ENCODE data around the gene SLC43A1. TPM values are rescaled to one million over a fixed set of nuclear protein-coding genes. Genes with fewer than 3 reads are reported as not detected.

Gene SLC43A1
- total RNA-seq, 1 donor from 2014 or later: 5.2 TPM

GRCh38 chr11:57512646-57513451 lies 2.7 kb downstream of the SLC43A1 start:
- H3K9me3 Mint-ChIP-seq (ENCODE audit: unreplicated experiment): peaks cover 2% of the 10 kb centered on the region
- H3K36me3 Mint-ChIP-seq (ENCODE audit: unreplicated experiment): no peaks in the 10 kb centered on the region
- no peak for TF ChIP-seq CTCF (IDR thresholded peaks at IDR 0.05; ENCODE audit: partially characterized antibody, unreplicated experiment)
- H3K27me3 Mint-ChIP-seq (ENCODE audit: unreplicated experiment): peaks cover 15% of the 10 kb centered on the region
- no peak overlapping the region for H3K4me3 Mint-ChIP-seq (ENCODE audit: unreplicated experiment)
- no peak overlapping the region for H3K27ac Mint-ChIP-seq (ENCODE audit: unreplicated experiment)
- no peak for DNase-seq
- no peaks in the 10 kb centered on the region for H3K4me1 Mint-ChIP-seq (ENCODE audit: low read depth, unreplicated experiment)

GRCh38 chr11:57511741-57512430 lies 3.6 kb downstream of the SLC43A1 start:
- no peak for DNase-seq
- no peak for TF ChIP-seq CTCF (IDR thresholded peaks at IDR 0.05; ENCODE audit: partially characterized antibody, unreplicated experiment)
- peaks cover 2% of the 10 kb centered on the region for H3K9me3 Mint-ChIP-seq (ENCODE audit: unreplicated experiment)
- H3K4me1 Mint-ChIP-seq (ENCODE audit: low read depth, unreplicated experiment): no peaks in the 10 kb centered on the region
- no peak overlapping the region for H3K27ac Mint-ChIP-seq (ENCODE audit: unreplicated experiment)
- peaks cover 15% of the 10 kb centered on the region for H3K27me3 Mint-ChIP-seq (ENCODE audit: unreplicated experiment)
- H3K36me3 Mint-ChIP-seq (ENCODE audit: unreplicated experiment): no peaks in the 10 kb centered on the region
- no peak overlapping the region for H3K4me3 Mint-ChIP-seq (ENCODE audit: unreplicated experiment)

GRCh38 chr11:57508341-57509170 lies 6.9 kb downstream of the SLC43A1 start:
- Mint-ChIP-seq H3K27ac (ENCODE audit: unreplicated experiment) (no peak overlapping the region), H3K36me3 (ENCODE audit: unreplicated experiment) (no peaks in the 10 kb centered on the region), H3K4me1 (ENCODE audit: low read depth, unreplicated experiment) (no peaks in the 10 kb centered on the region), H3K27me3 (ENCODE audit: unreplicated experiment) (peaks cover 7% of the 10 kb centered on the region), H3K4me3 (ENCODE audit: unreplicated experiment) (no peak overlapping the region), H3K9me3 (ENCODE audit: unreplicated experiment) (no peaks in the 10 kb centered on the region)
- TF ChIP-seq CTCF (IDR thresholded peaks at IDR 0.05; ENCODE audit: partially characterized antibody, unreplicated experiment): no peak
- DNase-seq: no peak

- no peaks in the 10 kb centered on the region for H3K36me3 Mint-ChIP-seq (ENCODE audit: unreplicated experiment)
- H3K9me3 Mint-ChIP-seq (ENCODE audit: unreplicated experiment): peaks cover 4% of the 10 kb centered on the region
- no peaks in the 10 kb centered on the region for H3K4me1 Mint-ChIP-seq (ENCODE audit: low read depth, unreplicated experiment)
- no peak overlapping the region for H3K27ac Mint-ChIP-seq (ENCODE audit: unreplicated experiment)
- no peak for TF ChIP-seq CTCF (IDR thresholded peaks at IDR 0.05; ENCODE audit: partially characterized antibody, unreplicated experiment)
- no peak for DNase-seq
- peaks cover 4% of the 10 kb centered on the region for H3K27me3 Mint-ChIP-seq (ENCODE audit: unreplicated experiment)
- no peak overlapping the region for H3K4me3 Mint-ChIP-seq (ENCODE audit: unreplicated experiment)
Observed at GRCh38 chr11:57506522-57506921, 9.0 kb downstream of the SLC43A1 start.

Measured in glutamatergic neuron (in vitro differentiated cells).